Activated CD4-positive, alpha-beta memory T cell treated with anti-CD3 and anti-CD28 coated beads, Interleukin-2, amount 10 ng/mL, durations not matched to agents 7 days and 5 days (primary cell): ENCODE results near the gene DEPP1. TPM values are rescaled to one million over a fixed set of nuclear protein-coding genes. Genes with fewer than 3 reads are reported as not detected.

ENCODE experiments used
- CTCF ChIA-PET: fragments of 350-600 bp; sonication (Branson Sonifier 250); formaldehyde crosslinking; loops from one replicate; lab custom pipeline; 2021; ENCODE audit warnings: antibody characterized with exemption, inconsistent platforms; lab: Charles Lee
- POLR2A ChIA-PET: fragments of 350-600 bp; sonication (Branson Sonifier 250); formaldehyde crosslinking; loops from one replicate; lab custom pipeline; 2021; ENCODE audit warnings: antibody characterized with exemption; lab: Charles Lee
- DNase-seq: peaks from one replicate; pipeline ENCODE4 v3.0.0-alpha.2; 2020
- H3K27ac Mint-ChIP-seq: one replicate; pipeline ENCODE4 v1.8.0; 2021; ENCODE audit warnings: mild to moderate bottlenecking, mixed read lengths
- H3K27me3 Mint-ChIP-seq: one replicate; pipeline ENCODE4 v1.8.0; 2021; ENCODE audit warnings: mixed read lengths
- H3K36me3 Mint-ChIP-seq: one replicate; pipeline ENCODE4 v1.8.0; 2021; ENCODE audit warnings: low read depth, mixed read lengths
- H3K4me1 Mint-ChIP-seq: one replicate; pipeline ENCODE4 v1.8.0; 2021; ENCODE audit warnings: mixed read lengths
- H3K4me3 Mint-ChIP-seq: one replicate; pipeline ENCODE4 v1.8.0; 2021; ENCODE audit warnings: mild to moderate bottlenecking, mixed read lengths
- H3K9me3 Mint-ChIP-seq: one replicate; pipeline ENCODE4 v1.8.0; 2021; ENCODE audit warnings: mixed read lengths
- total RNA-seq, 2 experiments: library from RNA; stranded (reverse); gene quantifications; one replicate each; pipeline ENCODE4 v1.2.3, GENCODE V29; 2021

DEPP1 gene
- total RNA-seq, 2 experiments from 2014 or later = 1.2 to 1.9 TPM

GRCh38 chr10:44974082-44974627 is 4.5 kb downstream of the DEPP1 start:
- Mint-ChIP-seq H3K9me3 (no peaks in the 10 kb centered on the region), H3K4me3 (peak overlapping the region; percentile 63), H3K36me3 (no peaks in the 10 kb centered on the region), H3K4me1 (peaks cover 20% of the 10 kb centered on the region), H3K27me3 (no peaks in the 10 kb centered on the region), H3K27ac (peak overlapping the region; percentile 64)
- ChIA-PET CTCF (interaction anchor here (0.8 to 2.1 kb wide), 4 partner anchors 10 to 41 kb away, joined by 3 to 16 read pairs (median 4); no protein-coding TSS in a partner anchor), POLR2A (interaction anchor here (0.6 to 2.2 kb wide), 3 partner anchors 9 to 16 kb away, joined by 3 to 7 read pairs (median 3); partner anchors contain the start of gene RASSF4)
- DNase-seq = no peak

- peaks cover 26% of the 10 kb centered on the region for H3K4me1 Mint-ChIP-seq
Measured at GRCh38 chr10:44973323-44974081, 5.1 kb downstream of the DEPP1 start.

GRCh38 chr10:44972874-44973306 is 5.7 kb downstream of the DEPP1 start:
- H3K27ac Mint-ChIP-seq = no peak overlapping the region
- DNase-seq = no peak
- no peaks in the 10 kb centered on the region for H3K27me3 Mint-ChIP-seq
- no peak overlapping the region for H3K4me3 Mint-ChIP-seq
- CTCF ChIA-PET = interaction anchor here (2.1 kb wide), 1 partner anchor 40 kb away, joined by 16 read pairs; no protein-coding TSS in a partner anchor
- H3K4me1 Mint-ChIP-seq = peaks cover 30% of the 10 kb centered on the region
- H3K9me3 Mint-ChIP-seq = no peaks in the 10 kb centered on the region
- H3K36me3 Mint-ChIP-seq = no peaks in the 10 kb centered on the region
- POLR2A ChIA-PET = interaction anchor here (1.0 to 2.2 kb wide), 2 partner anchors 8 to 14 kb away, joined by 3 to 7 read pairs; partner anchors contain the start of gene RASSF4

More at GRCh38 chr10:44973323-44974081, 5.1 kb downstream of the DEPP1 start:
- ChIA-PET POLR2A (interaction anchor here (0.8 to 2.2 kb wide), 3 partner anchors 9 to 14 kb away, joined by 3 to 7 read pairs (median 3); partner anchors contain the start of gene RASSF4), CTCF (interaction anchor here (0.8 to 2.1 kb wide), 4 partner anchors 9 to 41 kb away, joined by 3 to 16 read pairs (median 4); no protein-coding TSS in a partner anchor)
- no peak for DNase-seq
- Mint-ChIP-seq H3K27me3 (no peaks in the 10 kb centered on the region), H3K4me3 (no peak overlapping the region), H3K9me3 (no peaks in the 10 kb centered on the region), H3K27ac (no peak overlapping the region), H3K36me3 (no peaks in the 10 kb centered on the region)

- H3K4me3 Mint-ChIP-seq = no peak overlapping the region
- DNase-seq = no peak
- no peak overlapping the region for H3K27ac Mint-ChIP-seq
- H3K27me3 Mint-ChIP-seq = no peaks in the 10 kb centered on the region
- H3K4me1 Mint-ChIP-seq = peaks cover 34% of the 10 kb centered on the region
- POLR2A ChIA-PET = interaction anchor here (1.0 to 1.6 kb wide), 2 partner anchors 13 kb away, joined by 3 read pairs; partner anchors contain the start of gene RASSF4
- no peaks in the 10 kb centered on the region for H3K9me3 Mint-ChIP-seq
- no peaks in the 10 kb centered on the region for H3K36me3 Mint-ChIP-seq
- CTCF ChIA-PET = interaction anchor here (2.1 kb wide), 1 partner anchor 39 kb away, joined by 16 read pairs; no protein-coding TSS in a partner anchor
Measured at GRCh38 chr10:44971935-44972757, 6.5 kb downstream of the DEPP1 start.

GRCh38 chr10:44971434-44971833 is 7.2 kb downstream of the DEPP1 start:
- H3K9me3 Mint-ChIP-seq = no peaks in the 10 kb centered on the region
- ChIA-PET CTCF (no interaction called here), POLR2A (interaction anchor here (1.6 kb wide), 1 partner anchor 12 kb away, joined by 3 read pairs; the partner anchor contains the start of gene RASSF4)
- H3K4me1 Mint-ChIP-seq = peaks cover 35% of the 10 kb centered on the region
- DNase-seq = no peak
- no peaks in the 10 kb centered on the region for H3K36me3 Mint-ChIP-seq
- H3K27me3 Mint-ChIP-seq = no peaks in the 10 kb centered on the region
- no peak overlapping the region for H3K4me3 Mint-ChIP-seq
- H3K27ac Mint-ChIP-seq = no peak overlapping the region

- no peaks in the 10 kb centered on the region for H3K9me3 Mint-ChIP-seq
- H3K27ac Mint-ChIP-seq = no peak overlapping the region
- CTCF ChIA-PET = no interaction called here
- POLR2A ChIA-PET = interaction anchor here (1.6 kb wide), 1 partner anchor 12 kb away, joined by 3 read pairs; the partner anchor contains the start of gene RASSF4
- DNase-seq = no peak
- no peaks in the 10 kb centered on the region for H3K36me3 Mint-ChIP-seq
- no peak overlapping the region for H3K4me3 Mint-ChIP-seq
- H3K4me1 Mint-ChIP-seq = peaks cover 39% of the 10 kb centered on the region
- no peaks in the 10 kb centered on the region for H3K27me3 Mint-ChIP-seq
Measured at GRCh38 chr10:44970812-44971395, 7.7 kb downstream of the DEPP1 start.

- no peak overlapping the region for H3K4me3 Mint-ChIP-seq
- H3K27ac Mint-ChIP-seq = no peak overlapping the region
- ChIA-PET CTCF (interaction anchor here (1.6 kb wide), 1 partner anchor 106 kb away, joined by 4 read pairs; no protein-coding TSS in a partner anchor), POLR2A (no interaction called here)
- H3K36me3 Mint-ChIP-seq = no peaks in the 10 kb centered on the region
- H3K27me3 Mint-ChIP-seq = no peaks in the 10 kb centered on the region
- peaks cover 37% of the 10 kb centered on the region for H3K4me1 Mint-ChIP-seq
- no peaks in the 10 kb centered on the region for H3K9me3 Mint-ChIP-seq
- no peak for DNase-seq
Measured at GRCh38 chr10:44969854-44970253, 8.8 kb downstream of the DEPP1 start.

- ChIA-PET POLR2A (interaction anchor here (0.9 kb wide), 1 partner anchor 10 kb away, joined by 4 read pairs; the partner anchor contains the start of gene RASSF4), CTCF (interaction anchor here (1.6 to 1.9 kb wide), 2 partner anchors 36 to 105 kb away, joined by 4 to 5 read pairs; no protein-coding TSS in a partner anchor)
- Mint-ChIP-seq H3K27ac (no peak overlapping the region), H3K27me3 (no peaks in the 10 kb centered on the region), H3K4me3 (no peak overlapping the region), H3K9me3 (no peaks in the 10 kb centered on the region), H3K4me1 (peaks cover 28% of the 10 kb centered on the region), H3K36me3 (no peaks in the 10 kb centered on the region)
- DNase-seq = peak; percentile 33
Measured at GRCh38 chr10:44968500-44969400, 9.9 kb downstream of the DEPP1 start.

GRCh38 chr10:44968091-44968490 is 10.5 kb downstream of the DEPP1 start:
- Mint-ChIP-seq H3K36me3 (no peaks in the 10 kb centered on the region), H3K4me1 (peaks cover 24% of the 10 kb centered on the region), H3K4me3 (no peak overlapping the region), H3K27ac (peak overlapping the region; percentile 67), H3K27me3 (no peaks in the 10 kb centered on the region), H3K9me3 (no peaks in the 10 kb centered on the region)
- ChIA-PET POLR2A (interaction anchor here (0.9 to 1.0 kb wide), 2 partner anchors 9 to 13 kb away, joined by 3 to 4 read pairs; partner anchors contain the start of gene RASSF4), CTCF (interaction anchor here (1.1 to 1.9 kb wide), 2 partner anchors 28 to 35 kb away, joined by 3 to 5 read pairs; no protein-coding TSS in a partner anchor)
- DNase-seq = no peak

GRCh38 chr10:44967616-44968015 is 11.0 kb downstream of the DEPP1 start:
- Mint-ChIP-seq H3K4me3 (no peak overlapping the region), H3K9me3 (no peaks in the 10 kb centered on the region), H3K4me1 (peaks cover 24% of the 10 kb centered on the region), H3K27ac (no peak overlapping the region), H3K36me3 (no peaks in the 10 kb centered on the region), H3K27me3 (no peaks in the 10 kb centered on the region)
- CTCF ChIA-PET = interaction anchor here (1.1 to 2.1 kb wide), 3 partner anchors 28 to 35 kb away, joined by 3 to 9 read pairs (median 5); no protein-coding TSS in a partner anchor
- no peak for DNase-seq
- POLR2A ChIA-PET = interaction anchor here (0.9 to 1.0 kb wide), 2 partner anchors 8 to 13 kb away, joined by 3 to 4 read pairs; partner anchors contain the start of gene RASSF4
